Tibial artery (tissue), 4 donors: ENCODE data around the gene CYTH4.

Source experiments
- DNase-seq, 2 donors: peaks; one replicate each; pipeline ENCODE4 v3.0.0-alpha.2; 2019
- H3K27ac ChIP-seq, 2 donors: fragments of 200-600 bp; sonication (generic) in 1 of 2; 1 replicate in 1 of 2; 2 replicates in 1 of 2; pipeline ENCODE4 v1.5.1; 2018 to 2019; ENCODE audit warnings: mild to moderate bottlenecking in 1 of 2
- H3K27me3 ChIP-seq, 2 donors: fragments of 200-600 bp; sonication (generic) in 1 of 2; one replicate each; pipeline versions ENCODE4 v1.5.1 to v1.6.0; 2016 to 2019
- H3K36me3 ChIP-seq, 3 donors: fragments of 200-600 bp; sonication (generic) in 2 of 3; one replicate each; pipeline ENCODE4 v1.5.1; 2016 to 2019; ENCODE audit warnings: mild to moderate bottlenecking in 2 of 3
- H3K4me1 ChIP-seq, 4 donors: fragments of 200-600 bp; sonication (generic) in 2 of 4; 1 replicate in 3 of 4; 2 replicates in 1 of 4; pipeline ENCODE4 v1.5.1; 2016 to 2019
- H3K4me3 ChIP-seq, 2 donors: fragments of 200-600 bp; sonication (generic) in 1 of 2; 1 replicate in 1 of 2; 2 replicates in 1 of 2; pipeline ENCODE4 v1.5.1; 2018 to 2019; ENCODE audit warnings: mild to moderate bottlenecking in 2 of 2
- H3K9me3 ChIP-seq, 3 donors: fragments of 200-600 bp; sonication (generic) in 1 of 3; one replicate each; pipeline ENCODE4 v1.5.1; 2016 to 2019
- intact Hi-C: fragments of 100-400 bp; cut with DNase I; formaldehyde crosslinking; loops from one replicate; pipeline ENCODE4 v1.15.0; 2023; ENCODE audit warnings: low total_unique reads
- TF ChIP-seq, protein P1 (sequence below), 2 experiments: fragments of 200-600 bp in 1 of 2; fragments of 450-650 bp in 1 of 2; IDR thresholded peaks; one replicate each; pipeline ENCODE4 v1.5.1; 2017 to 2019; ENCODE audit warnings: antibody characterized with exemption in 2 of 2, mild to moderate bottlenecking in 1 of 2, moderate library complexity in 1 of 2

Gene CYTH4

DNA sequence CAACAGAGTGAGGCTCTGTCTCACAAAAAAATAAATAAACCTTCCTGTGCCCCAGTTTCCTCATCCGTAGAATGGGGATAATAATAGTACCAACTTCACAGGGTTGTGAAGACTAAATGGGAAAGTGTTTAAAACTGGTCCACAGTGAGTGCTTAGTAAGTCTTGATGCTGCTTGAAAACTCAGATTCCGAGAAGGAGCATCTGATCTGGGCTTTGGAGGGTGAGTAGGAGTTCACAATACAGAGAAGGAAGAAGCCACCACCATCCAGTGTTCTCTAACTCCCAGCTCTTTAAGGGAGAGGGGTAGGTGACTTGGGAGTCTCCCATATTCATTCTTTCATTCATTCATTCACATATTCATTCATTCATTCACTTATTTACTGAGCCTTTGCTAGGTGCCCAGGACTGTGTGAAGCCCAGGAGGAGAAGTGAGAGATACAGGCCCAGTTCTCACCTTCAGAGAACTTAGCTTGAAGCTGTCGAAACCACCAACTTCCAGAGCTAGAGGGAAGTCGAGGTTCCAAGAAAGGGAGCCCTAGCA lies 17.7 kb downstream of the CYTH4 start:
- H3K4me1 ChIP-seq: no peaks in the 10 kb centered on the region
- no peaks in the 10 kb centered on the region for H3K9me3 ChIP-seq
- TF ChIP-seq, protein P1, sequence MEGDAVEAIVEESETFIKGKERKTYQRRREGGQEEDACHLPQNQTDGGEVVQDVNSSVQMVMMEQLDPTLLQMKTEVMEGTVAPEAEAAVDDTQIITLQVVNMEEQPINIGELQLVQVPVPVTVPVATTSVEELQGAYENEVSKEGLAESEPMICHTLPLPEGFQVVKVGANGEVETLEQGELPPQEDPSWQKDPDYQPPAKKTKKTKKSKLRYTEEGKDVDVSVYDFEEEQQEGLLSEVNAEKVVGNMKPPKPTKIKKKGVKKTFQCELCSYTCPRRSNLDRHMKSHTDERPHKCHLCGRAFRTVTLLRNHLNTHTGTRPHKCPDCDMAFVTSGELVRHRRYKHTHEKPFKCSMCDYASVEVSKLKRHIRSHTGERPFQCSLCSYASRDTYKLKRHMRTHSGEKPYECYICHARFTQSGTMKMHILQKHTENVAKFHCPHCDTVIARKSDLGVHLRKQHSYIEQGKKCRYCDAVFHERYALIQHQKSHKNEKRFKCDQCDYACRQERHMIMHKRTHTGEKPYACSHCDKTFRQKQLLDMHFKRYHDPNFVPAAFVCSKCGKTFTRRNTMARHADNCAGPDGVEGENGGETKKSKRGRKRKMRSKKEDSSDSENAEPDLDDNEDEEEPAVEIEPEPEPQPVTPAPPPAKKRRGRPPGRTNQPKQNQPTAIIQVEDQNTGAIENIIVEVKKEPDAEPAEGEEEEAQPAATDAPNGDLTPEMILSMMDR (IDR thresholded peaks at IDR 0.05): no peak
- H3K36me3 ChIP-seq: no peaks in the 10 kb centered on the region
- H3K27me3 ChIP-seq: peaks cover 0 to 38% of the 10 kb centered on the region in 2 donors
- H3K27ac ChIP-seq: no peak overlapping the region
- intact Hi-C loops: no loop called here
- no peak overlapping the region for H3K4me3 ChIP-seq
- DNase-seq: no peak

DNA sequence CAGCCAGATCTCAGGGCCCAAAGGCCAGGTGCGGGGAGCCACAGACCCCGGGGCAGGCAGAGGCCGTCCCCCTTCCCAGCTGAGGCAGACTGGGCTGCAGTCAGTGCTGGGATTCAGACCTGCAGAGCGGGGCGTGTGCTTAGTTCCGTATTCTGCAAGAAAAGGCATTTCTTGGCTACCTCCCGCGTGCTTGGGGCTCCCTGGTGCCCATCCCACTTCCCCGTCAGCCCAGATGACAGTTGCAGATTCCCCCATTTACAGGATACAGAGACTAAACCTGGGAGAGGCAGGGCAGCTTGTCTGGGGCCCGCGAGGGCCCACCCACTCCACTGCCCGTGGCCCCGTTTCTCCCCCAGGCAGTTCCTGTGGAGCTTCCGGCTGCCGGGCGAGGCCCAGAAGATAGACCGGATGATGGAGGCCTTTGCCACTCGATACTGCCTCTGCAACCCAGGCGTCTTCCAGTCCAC lies 18.3 kb downstream of the CYTH4 start:
- Histone ChIP-seq H3K4me1 (no peaks in the 10 kb centered on the region), H3K4me3 (no peak overlapping the region), H3K36me3 (no peaks in the 10 kb centered on the region), H3K9me3 (no peaks in the 10 kb centered on the region), H3K27ac (no peak overlapping the region), H3K27me3 (peaks cover 0 to 38% of the 10 kb centered on the region in 2 donors)
- TF ChIP-seq, protein P1 (IDR thresholded peaks at IDR 0.05): no peak
- peak in 1 of 2 donors; percentile 53 for DNase-seq
- intact Hi-C loops: no loop called here

DNA sequence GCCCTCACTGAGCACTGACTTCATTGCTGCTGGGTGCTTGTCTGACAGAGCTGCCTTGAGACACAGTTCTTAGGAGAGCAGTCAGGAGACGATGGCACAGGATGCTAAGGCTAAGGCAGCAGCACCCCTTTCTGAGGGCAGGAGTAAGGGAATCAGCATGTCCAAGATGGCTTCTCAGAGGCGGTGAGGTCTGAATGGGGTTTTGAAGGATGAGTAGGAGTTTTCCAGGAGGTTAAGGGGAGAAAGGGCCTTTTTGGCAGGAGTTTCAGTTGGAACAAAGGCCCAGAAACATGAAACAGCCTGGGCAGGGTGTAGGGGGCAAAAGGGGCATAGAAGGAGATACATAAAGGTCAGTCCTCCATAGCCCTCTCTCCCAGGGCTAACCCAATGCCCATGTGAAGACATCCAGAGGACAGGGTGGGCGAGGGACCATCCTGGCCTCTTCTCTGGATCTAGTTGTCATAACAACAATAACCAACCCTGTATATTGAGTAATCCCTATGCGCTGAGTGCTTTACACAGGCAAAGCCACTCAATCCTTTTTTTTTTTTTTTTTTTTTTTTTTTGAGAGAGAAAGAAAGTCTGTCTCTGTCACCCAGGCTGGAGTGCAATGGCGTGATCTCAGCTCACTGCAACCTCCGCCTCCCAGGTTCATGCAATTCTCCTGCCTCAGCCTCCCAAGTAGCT lies 19.0 kb downstream of the CYTH4 start:
- no peaks in the 10 kb centered on the region for H3K9me3 ChIP-seq
- H3K4me3 ChIP-seq: no peak overlapping the region
- no peak for DNase-seq
- TF ChIP-seq, protein P1 (IDR thresholded peaks at IDR 0.05): no peak
- no peaks in the 10 kb centered on the region for H3K4me1 ChIP-seq
- H3K27me3 ChIP-seq: peaks cover 0 to 36% of the 10 kb centered on the region in 2 donors
- intact Hi-C loops: no loop called here
- no peak overlapping the region for H3K27ac ChIP-seq
- no peaks in the 10 kb centered on the region for H3K36me3 ChIP-seq

DNA sequence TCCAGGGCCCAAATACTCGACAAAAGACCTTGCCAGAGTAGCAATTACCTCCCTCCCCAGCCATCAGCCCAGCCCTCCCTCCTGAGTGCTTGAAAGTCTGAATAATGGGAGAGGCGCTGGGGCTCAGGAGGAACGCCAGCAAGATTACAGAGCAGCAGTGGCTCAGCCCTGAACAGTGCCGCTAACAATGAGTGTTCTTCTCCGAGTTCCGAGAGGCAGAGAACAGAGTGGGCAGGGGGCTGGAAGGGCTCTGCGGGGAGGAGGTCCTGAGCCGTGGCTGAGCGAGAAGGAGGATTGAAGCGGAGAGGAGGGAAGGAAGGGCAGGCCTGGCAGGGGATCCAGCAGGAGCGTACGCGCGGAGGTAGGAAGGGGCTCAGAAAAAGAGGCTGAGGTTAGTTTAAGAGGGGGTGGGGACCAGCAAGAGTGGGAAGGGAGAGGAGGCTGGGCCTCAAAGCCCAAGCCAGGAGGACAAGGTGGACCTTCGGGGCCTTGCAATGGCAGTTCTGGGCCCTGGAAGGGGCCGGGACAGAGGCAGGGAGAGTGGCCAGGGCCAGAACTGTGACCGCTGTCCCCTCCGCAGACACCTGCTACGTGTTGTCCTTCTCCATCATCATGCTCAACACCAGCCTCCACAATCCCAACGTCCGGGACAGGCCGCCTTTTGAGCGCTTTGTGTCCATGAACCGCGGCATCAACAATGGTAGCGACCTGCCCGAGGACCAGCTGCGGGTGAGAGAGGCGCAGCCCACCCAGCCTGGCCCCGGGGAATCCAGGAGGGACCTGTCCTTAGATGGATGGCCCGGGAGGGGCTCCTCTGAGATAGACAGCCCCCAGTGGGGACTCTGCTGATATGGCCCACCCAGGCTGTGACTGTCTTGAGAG lies 20.6 kb downstream of the CYTH4 start:
- TF ChIP-seq, protein P1 (IDR thresholded peaks at IDR 0.05): no peak
- peaks cover 0 to 36% of the 10 kb centered on the region in 2 donors for H3K27me3 ChIP-seq
- H3K27ac ChIP-seq: no peak overlapping the region
- H3K4me3 ChIP-seq: no peak overlapping the region
- no peaks in the 10 kb centered on the region for H3K36me3 ChIP-seq
- no peaks in the 10 kb centered on the region for H3K9me3 ChIP-seq
- intact Hi-C loops: no loop called here
- DNase-seq: no peak
- peaks cover 0 to 14% (median 12%) of the 10 kb centered on the region in 4 donors for H3K4me1 ChIP-seq

DNA sequence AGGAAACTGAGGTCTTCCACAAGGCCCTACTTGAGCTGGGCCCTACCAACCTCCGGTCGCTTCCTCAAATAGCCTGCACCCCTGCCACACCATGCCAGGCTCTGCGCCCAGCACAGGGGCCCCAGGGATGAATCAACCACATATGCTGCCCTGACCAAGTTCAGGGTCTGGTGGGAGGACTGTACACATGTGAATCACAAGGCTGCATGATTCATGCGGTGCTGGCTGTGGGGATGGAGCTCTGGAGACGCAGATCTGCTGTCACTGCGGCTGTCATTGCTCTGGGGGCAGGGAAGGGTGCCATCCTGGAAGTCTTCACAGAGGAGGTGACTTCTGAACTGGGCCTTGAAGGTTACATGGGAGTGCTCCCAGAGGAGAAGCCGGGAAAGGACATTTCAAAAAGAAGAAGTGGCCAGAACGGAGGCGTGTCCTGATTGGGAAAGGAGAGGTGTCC lies 21.5 kb downstream of the CYTH4 start:
- Histone ChIP-seq H3K4me1 (peaks cover 0 to 20% (median 14%) of the 10 kb centered on the region in 4 donors), H3K36me3 (no peaks in the 10 kb centered on the region), H3K4me3 (no peak overlapping the region), H3K9me3 (no peaks in the 10 kb centered on the region), H3K27ac (no peak overlapping the region), H3K27me3 (peaks cover 0 to 36% of the 10 kb centered on the region in 2 donors)
- TF ChIP-seq, protein P1 (IDR thresholded peaks at IDR 0.05): no peak
- intact Hi-C loops: no loop called here
- peak in 1 of 2 donors; percentile 37 for DNase-seq
